Measurements from ENCODE around the gene LSAMP. TPM values are rescaled to one million over a fixed set of nuclear protein-coding genes. Genes with fewer than 3 reads are reported as not detected.

LSAMP gene
- total RNA-seq, 1 experiment from 2014 or later, result not detected

GRCh38 chr3:116386168-116386567 lies 59.1 kb downstream of the LSAMP start:
- H3K4me3 ChIP-seq, result no peak overlapping the region
- DNase-seq, result no peak
- no peak for TF ChIP-seq EZH2 (IDR thresholded peaks at IDR 0.05; ENCODE audit: low read depth)
- TF ChIP-seq CTCF (conservative IDR thresholded peaks at IDR 0.05), result no peak
- POLR2A ChIA-PET (ENCODE audit: unreplicated experiment), result no interaction called here
- intact Hi-C loops (cut with micrococcal nuclease; ENCODE audit: unreplicated experiment), result no loop called here
- no peaks in the 10 kb centered on the region for H3K9me3 ChIP-seq (ENCODE audit: insufficient read depth, low read depth)
- H3K79me2 ChIP-seq (ENCODE audit: low read depth), result no peaks in the 10 kb centered on the region
- no peak overlapping the region for H3K4me2 ChIP-seq
- H3K27ac ChIP-seq, result no peak overlapping the region
- no peak overlapping the region for H2AFZ ChIP-seq
- no peaks in the 10 kb centered on the region for H4K20me1 ChIP-seq (ENCODE audit: insufficient read depth)
- no TSS peak for BruUV-seq (replicated peaks)
- no peaks in the 10 kb centered on the region for H3K36me3 ChIP-seq (ENCODE audit: low read depth)
- H3K27me3 ChIP-seq (ENCODE audit: insufficient read depth, low read depth), result no peaks in the 10 kb centered on the region
- no peaks in the 10 kb centered on the region for H3K9me2 ChIP-seq (ENCODE audit: insufficient read depth)
- H3K4me1 ChIP-seq (replicated peaks; ENCODE audit: insufficient read depth), result no peaks in the 10 kb centered on the region
- H3F3A ChIP-seq (ENCODE audit: insufficient read depth, low read depth), result no peaks in the 10 kb centered on the region
- CTCF ChIA-PET, result no interaction called here

- no peaks in the 10 kb centered on the region for H4K20me1 ChIP-seq (ENCODE audit: insufficient read depth)
- H3K9me3 ChIP-seq (ENCODE audit: insufficient read depth, low read depth), result no peaks in the 10 kb centered on the region
- H2AFZ ChIP-seq, result no peak overlapping the region
- POLR2A ChIA-PET (ENCODE audit: unreplicated experiment), result no interaction called here
- H3K27ac ChIP-seq, result no peak overlapping the region
- no peaks in the 10 kb centered on the region for H3F3A ChIP-seq (ENCODE audit: insufficient read depth, low read depth)
- no peak overlapping the region for H3K4me3 ChIP-seq
- CTCF ChIA-PET, result no interaction called here
- no peak for TF ChIP-seq EZH2 (IDR thresholded peaks at IDR 0.05; ENCODE audit: low read depth)
- no peak for TF ChIP-seq CTCF (conservative IDR thresholded peaks at IDR 0.05)
- H3K79me2 ChIP-seq (ENCODE audit: low read depth), result no peaks in the 10 kb centered on the region
- DNase-seq, result no peak
- H3K4me1 ChIP-seq (replicated peaks; ENCODE audit: insufficient read depth), result no peaks in the 10 kb centered on the region
- H3K9me2 ChIP-seq (ENCODE audit: insufficient read depth), result no peaks in the 10 kb centered on the region
- no TSS peak for BruUV-seq (replicated peaks)
- H3K36me3 ChIP-seq (ENCODE audit: low read depth), result no peaks in the 10 kb centered on the region
- H3K4me2 ChIP-seq, result no peak overlapping the region
- H3K27me3 ChIP-seq (ENCODE audit: insufficient read depth, low read depth), result no peaks in the 10 kb centered on the region
- intact Hi-C loops (cut with micrococcal nuclease; ENCODE audit: unreplicated experiment), result no loop called here
Measured at GRCh38 chr3:116384717-116385116, 60.6 kb downstream of the LSAMP start.

- Histone ChIP-seq H3K9me3 (ENCODE audit: insufficient read depth, low read depth) (no peaks in the 10 kb centered on the region), H3K79me2 (ENCODE audit: low read depth) (no peaks in the 10 kb centered on the region), H3K4me1 (replicated peaks; ENCODE audit: insufficient read depth) (no peaks in the 10 kb centered on the region), H3K27me3 (ENCODE audit: insufficient read depth, low read depth) (no peaks in the 10 kb centered on the region), H3K27ac (no peak overlapping the region), H4K20me1 (ENCODE audit: insufficient read depth) (no peaks in the 10 kb centered on the region; the same call in 1 of the 2 replicates), H3K36me3 (ENCODE audit: low read depth) (no peaks in the 10 kb centered on the region), H2AFZ (no peak overlapping the region), H3K4me2 (no peak overlapping the region), H3K9me2 (ENCODE audit: insufficient read depth) (no peaks in the 10 kb centered on the region), H3K4me3 (no peak overlapping the region), H3F3A (ENCODE audit: insufficient read depth, low read depth) (no peaks in the 10 kb centered on the region)
- intact Hi-C loops (cut with micrococcal nuclease; ENCODE audit: unreplicated experiment), result no loop called here
- CTCF ChIA-PET, result no interaction called here
- DNase-seq, result no peak
- TF ChIP-seq CTCF (conservative IDR thresholded peaks at IDR 0.05) (no peak), EZH2 (IDR thresholded peaks at IDR 0.05; ENCODE audit: low read depth) (no peak)
- POLR2A ChIA-PET (ENCODE audit: unreplicated experiment), result no interaction called here
- no TSS peak for BruUV-seq (replicated peaks)
Measured at GRCh38 chr3:116378077-116378476, 67.2 kb downstream of the LSAMP start.

Measured in PC-9 (cell line).